IMR-90 (cell line): ENCODE data around the gene ZNF853. TPM values are rescaled to one million over a fixed set of nuclear protein-coding genes. Genes with fewer than 3 reads are reported as not detected.

Source experiments
- ATAC-seq: fragments of 200-7000 bp; cut with Tn5 transposase; 2 replicates; pipeline ENCODE4 v1.9.1; 2020; ENCODE audit warnings: low read depth, mild to moderate bottlenecking, moderate library complexity
- BruUV-seq: library from RNA; stranded (reverse); fragments of 400-500 nt; replicated peaks from 2 replicates; lab custom pipeline; 2021; lab: Mats Ljungman, UMichigan
- CTCF ChIA-PET: fragments of 300-600 bp; formaldehyde crosslinking; extraction: SDS; loops from one replicate; lab custom pipeline; 2021; ENCODE audit warnings: antibody characterized with exemption; lab: Yijun Ruan, JAX
- POLR2A ChIA-PET: fragments of 300-600 bp; sonication (Branson Sonifier 250); formaldehyde crosslinking; loops from one replicate; lab custom pipeline; 2022; ENCODE audit warnings: antibody characterized with exemption; ENCODE audit not compliant: unreplicated experiment; lab: Charles Lee
- DNase-seq: peaks from one replicate; pipeline ENCODE4 v3.0.0; 2013
- H2AFZ ChIP-seq: replicated peaks from 2 replicates; pipeline ENCODE3; 2013; ENCODE audit warnings: low read length, mild to moderate bottlenecking; ENCODE audit not compliant: poor library complexity
- H2AK5ac ChIP-seq: 2 replicates; pipeline ENCODE4 v1.6.1; 2013; ENCODE audit warnings: low read depth, low read length, inconsistent platforms
- H2AK9ac ChIP-seq: replicated peaks from 2 replicates; pipeline ENCODE3; 2013; ENCODE audit warnings: mild to moderate bottlenecking, low read depth, low read length, moderate library complexity; ENCODE audit not compliant: poor library complexity
- H2BK120ac ChIP-seq: 2 replicates; pipeline ENCODE4 v1.6.1; 2013; ENCODE audit warnings: low read depth, low read length, inconsistent platforms
- H2BK15ac ChIP-seq: 3 replicates; pipeline ENCODE4 v1.6.1; 2013; ENCODE audit warnings: low read depth, low read length, inconsistent platforms
- H2BK20ac ChIP-seq: 2 replicates; pipeline ENCODE4 v1.6.1; 2013; ENCODE audit warnings: low read depth, mild to moderate bottlenecking, inconsistent platforms, low read length, moderate library complexity
- H2BK5ac ChIP-seq: 2 replicates; pipeline ENCODE4 v1.6.1; 2013; ENCODE audit warnings: mild to moderate bottlenecking, low read depth, low read length, inconsistent platforms; ENCODE audit not compliant: poor library complexity, severe bottlenecking
- H3K14ac ChIP-seq: replicated peaks from 2 replicates; pipeline ENCODE4 v1.6.1; 2013; ENCODE audit warnings: low read depth, low read length, inconsistent platforms
- H3K18ac ChIP-seq: 2 replicates; pipeline ENCODE4 v1.6.1; 2013; ENCODE audit warnings: low read depth, low read length, control low read depth
- H3K23ac ChIP-seq: 2 replicates; pipeline ENCODE4 v1.6.1; 2013; ENCODE audit warnings: low read depth, low read length, inconsistent platforms
- H3K27ac ChIP-seq: 2 replicates; pipeline ENCODE4 v1.5.1; 2013; ENCODE audit warnings: mild to moderate bottlenecking, control low read depth, low read length; ENCODE audit not compliant: insufficient read depth
- H3K27me3 ChIP-seq: 2 replicates; pipeline ENCODE4 v1.6.1; 2013; ENCODE audit warnings: low read length; ENCODE audit not compliant: control insufficient read depth, insufficient read depth
- H3K36me3 ChIP-seq: 2 replicates; pipeline ENCODE4 v1.6.1; 2013; ENCODE audit warnings: low read length, mixed read lengths; ENCODE audit not compliant: control insufficient read depth, insufficient read depth
- H3K4ac ChIP-seq: 2 replicates; pipeline ENCODE4 v1.6.1; 2013; ENCODE audit warnings: low read depth, low read length, inconsistent platforms
- H3K4me1 ChIP-seq: 2 replicates; pipeline ENCODE4 v1.6.1; 2013; ENCODE audit warnings: low read length, mixed read lengths; ENCODE audit not compliant: control insufficient read depth, insufficient read depth
- H3K4me2 ChIP-seq: 2 replicates; pipeline ENCODE4 v1.6.1; 2013; ENCODE audit warnings: low read depth, mild to moderate bottlenecking, control low read depth, low read length, moderate library complexity
- H3K4me3 ChIP-seq: 2 replicates; pipeline ENCODE4 v1.5.1; 2013; ENCODE audit warnings: low read depth, mild to moderate bottlenecking, control low read depth, low read length, moderate library complexity; ENCODE audit not compliant: insufficient read depth
- H3K56ac ChIP-seq: 2 replicates; pipeline ENCODE4 v1.6.1; 2013; ENCODE audit warnings: low read length, inconsistent platforms; ENCODE audit not compliant: insufficient read depth; ENCODE audit errors: extremely low read depth
- H3K79me1 ChIP-seq, 2 experiments: 2 replicates each; pipeline ENCODE4 v1.6.1; 2013; ENCODE audit warnings: low read length in 2 of 2, inconsistent platforms in 1 of 2, low read depth in 1 of 2
- H3K9ac ChIP-seq: 2 replicates; pipeline ENCODE4 v1.6.1; 2013; ENCODE audit warnings: low read depth, low read length, control low read depth
- H3K9me1 ChIP-seq: 2 replicates; pipeline ENCODE4 v1.6.1; 2013; ENCODE audit warnings: low read length, inconsistent platforms; ENCODE audit not compliant: insufficient read depth
- H3K9me3 ChIP-seq: 2 replicates; pipeline ENCODE4 v1.6.1; 2013; ENCODE audit warnings: low read length; ENCODE audit not compliant: control insufficient read depth, insufficient read depth
- H4K20me1 ChIP-seq: 2 replicates; pipeline ENCODE4 v1.6.1; 2013; ENCODE audit warnings: low read length, inconsistent platforms; ENCODE audit not compliant: insufficient read depth
- H4K5ac ChIP-seq: 2 replicates; pipeline ENCODE4 v1.6.1; 2013; ENCODE audit warnings: mild to moderate bottlenecking, low read depth, low read length, control low read depth
- H4K8ac ChIP-seq, 2 experiments: 2 replicates each; pipeline ENCODE4 v1.6.1; 2013; ENCODE audit warnings: low read depth in 2 of 2, low read length in 2 of 2, control low read depth in 1 of 2, inconsistent platforms in 1 of 2
- H4K91ac ChIP-seq: 2 replicates; pipeline ENCODE4 v1.6.1; 2013; ENCODE audit warnings: low read depth, low read length, inconsistent platforms; ENCODE audit not compliant: insufficient read depth
- MXI1 ChIP-seq: IDR thresholded peaks from 2 replicates; pipeline ENCODE4 v1.6.1; 2012; ENCODE audit warnings: low read depth, mild to moderate bottlenecking, low read length, moderate library complexity, borderline replicate concordance
- WGBS, 2 experiments: methylation state at CpG; one replicate each; pipeline versions ENCODE4 v1.1.5 to v1.1.7; 2013; ENCODE audit warnings: missing lambda C conversion rate in 2 of 2; ENCODE audit not compliant: insufficient read length in 1 of 2; ENCODE audit errors: extremely low coverage in 2 of 2; 5-methylcytosine and 5-hydroxymethylcytosine counted together
- dilution Hi-C: fragments of 300-500 bp; cut with HindIII; formaldehyde crosslinking; loops from one replicate; pipeline ENCODE4 v1.14.3; 2018; ENCODE audit warnings: low sequenced_read_pairs; ENCODE audit not compliant: unreplicated experiment
- in situ Hi-C: fragments of 300-500 bp; cut with MboI; formaldehyde crosslinking; loops from 3 replicates; pipeline ENCODE4 v1.14.3; 2019; ENCODE audit warnings: low sequenced_read_pairs, inconsistent platforms, mixed read lengths
- intact Hi-C: fragments of 100-400 bp; cut with micrococcal nuclease; formaldehyde crosslinking; loops from 2 replicates; pipeline ENCODE4 v1.10.0; 2022
- polyA plus RNA-seq, 3 experiments: library from polyadenylated mRNA; depleted of rRNA; stranded (reverse); fragments of >200 nt; gene quantifications; 2 replicates each; pipeline ENCODE4 v1.2.3, GENCODE V29; 2012; ENCODE audit warnings: low replicate concordance in 1 of 3
- total RNA-seq: library from RNA; depleted of rRNA; stranded (reverse); fragments of >200 nt; gene quantifications from 2 replicates; pipeline ENCODE4 v1.2.3, GENCODE V29; 2012
- TF ChIP-seq, protein P1 (sequence below): fragments of 150-350 bp; IDR thresholded peaks from 2 replicates; pipeline ENCODE4 v1.6.1; 2017; ENCODE audit warnings: mild to moderate bottlenecking, antibody characterized with exemption, low read length, low read depth

ZNF853 gene
- total and polyA plus RNA-seq, 2 of the 4 experiments (the other 2 are of a cell fraction): 3.4 TPM

DNA sequence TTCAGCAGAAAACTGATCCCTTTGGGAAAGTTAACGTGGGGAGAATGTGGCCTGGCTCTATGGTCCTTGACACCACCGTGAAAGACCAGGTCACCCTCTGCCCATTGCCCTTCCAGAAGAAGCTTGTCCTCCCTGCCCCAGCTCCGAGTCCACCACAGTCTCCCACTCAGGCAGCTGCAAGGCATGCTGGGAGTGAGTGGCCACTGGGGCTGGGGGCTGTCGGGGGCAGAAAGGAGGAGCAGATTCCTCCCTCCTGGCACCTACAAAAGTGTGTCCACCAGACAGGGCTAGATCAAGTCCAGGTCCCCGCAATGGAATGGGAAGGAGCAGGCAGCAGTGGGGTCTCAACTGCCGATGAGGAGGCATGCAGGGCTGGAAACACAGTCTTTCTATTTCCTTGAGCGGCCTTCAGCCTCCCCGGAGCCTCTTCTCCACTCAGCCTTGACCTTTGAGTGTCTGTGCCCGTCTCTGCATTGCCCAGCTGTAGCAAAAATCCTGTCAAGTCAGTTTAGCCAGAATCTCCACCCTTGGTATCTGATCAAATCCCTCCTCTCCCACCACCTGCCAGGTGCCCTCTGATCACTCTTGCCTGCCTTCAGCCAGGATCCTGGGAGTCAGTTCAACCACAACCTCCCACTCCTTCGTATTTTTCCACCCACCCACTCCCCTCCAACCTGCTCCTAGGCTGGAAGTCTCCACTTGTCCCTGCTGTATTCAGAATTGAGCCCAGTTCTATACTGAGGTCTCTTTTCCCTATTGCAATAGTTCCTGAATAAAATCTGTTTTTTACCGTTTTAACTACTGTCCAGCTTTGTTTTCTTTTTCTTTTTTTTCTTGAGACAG is 14.8 kb downstream of the ZNF853 start:
- Histone ChIP-seq H3K27ac (no peak overlapping the region), H3K23ac (no peak overlapping the region), H3K14ac (no peak overlapping the region), H4K8ac (no peak overlapping the region), H3K18ac (no peak overlapping the region), H2BK20ac (no peak overlapping the region), H3K4me1 (no peaks in the 10 kb centered on the region), H4K91ac (no peak overlapping the region), H3K4ac (no peak overlapping the region), H2BK15ac (no peak overlapping the region), H3K9ac (no peak overlapping the region), H2AK5ac (no peak overlapping the region), H3K79me1 (no peaks in the 10 kb centered on the region), H3K27me3 (no peaks in the 10 kb centered on the region; the same call in 1 of the 2 replicates), H3K56ac (no peak overlapping the region), H2AFZ (no peak overlapping the region), H4K5ac (no peak overlapping the region), H4K20me1 (no peaks in the 10 kb centered on the region), H2BK5ac (no peak overlapping the region), H3K9me1 (no peaks in the 10 kb centered on the region), H3K4me3 (no peak overlapping the region), H2AK9ac (no peak overlapping the region), H3K9me3 (no peaks in the 10 kb centered on the region), H2BK120ac (no peak overlapping the region), H3K4me2 (no peak overlapping the region), H3K36me3 (no peaks in the 10 kb centered on the region)
- POLR2A ChIA-PET: no interaction called here
- TF ChIP-seq MXI1: no peak
- TF ChIP-seq, protein P1, sequence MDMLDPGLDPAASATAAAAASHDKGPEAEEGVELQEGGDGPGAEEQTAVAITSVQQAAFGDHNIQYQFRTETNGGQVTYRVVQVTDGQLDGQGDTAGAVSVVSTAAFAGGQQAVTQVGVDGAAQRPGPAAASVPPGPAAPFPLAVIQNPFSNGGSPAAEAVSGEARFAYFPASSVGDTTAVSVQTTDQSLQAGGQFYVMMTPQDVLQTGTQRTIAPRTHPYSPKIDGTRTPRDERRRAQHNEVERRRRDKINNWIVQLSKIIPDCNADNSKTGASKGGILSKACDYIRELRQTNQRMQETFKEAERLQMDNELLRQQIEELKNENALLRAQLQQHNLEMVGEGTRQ: no peak
- CTCF ChIA-PET: no interaction called here
- intact Hi-C loops: no loop called here
- ATAC-seq (no peak), DNase-seq (no peak)
- 53% methylated on average over 7 of the region's 11 CpGs; no CpG with 5 or more reads in 1 of the 2 experiments for WGBS, 2 experiments
- BruUV-seq: no TSS peak
- dilution Hi-C loops: no loop called here
- in situ Hi-C loops: no loop called here
